Tibial nerve (tissue), 4 donors: ENCODE measurements around the gene CDH7. TPM values are rescaled to one million over a fixed set of nuclear protein-coding genes. Genes with fewer than 3 reads are reported as not detected.

Source experiments
- DNase-seq, 2 donors: peaks; one replicate each; pipeline ENCODE4 v3.0.0-alpha.2; 2019; ENCODE audit warnings: low spot score in 2 of 2
- H3K27ac ChIP-seq, 4 donors: fragments of 200-600 bp; sonication (generic) in 3 of 4; one replicate each; pipeline ENCODE4 v1.5.1; 2017 to 2019; ENCODE audit warnings: mild to moderate bottlenecking in 1 of 4
- H3K27me3 ChIP-seq, 2 donors: fragments of 200-600 bp; sonication (generic) in 1 of 2; one replicate each; pipeline versions ENCODE4 v1.5.1 to v1.6.0; 2017 to 2019
- H3K36me3 ChIP-seq, 3 donors: fragments of 200-600 bp; sonication (generic); one replicate each; pipeline ENCODE4 v1.5.1; 2018 to 2019
- H3K4me1 ChIP-seq, 4 donors: fragments of 200-600 bp; sonication (generic) in 3 of 4; one replicate each; pipeline ENCODE4 v1.5.1; 2017 to 2019
- H3K4me3 ChIP-seq, 4 donors: fragments of 200-600 bp; sonication (generic) in 3 of 4; one replicate each; pipeline ENCODE4 v1.5.1; 2017 to 2019; ENCODE audit warnings: mild to moderate bottlenecking in 1 of 4, moderate library complexity in 1 of 4
- H3K9me3 ChIP-seq, 4 donors: fragments of 200-600 bp; sonication (generic) in 3 of 4; one replicate each; pipeline ENCODE4 v1.5.1; 2017 to 2019
- EP300 ChIP-seq, 2 donors: sonication (generic); formaldehyde crosslinking; IDR thresholded peaks; one replicate each; pipeline ENCODE4 v1.6.1; 2017; ENCODE audit warnings: antibody characterized with exemption in 2 of 2, mild to moderate bottlenecking in 1 of 2
- POLR2A ChIP-seq, 2 donors: fragments of 450-650 bp; IDR thresholded peaks; one replicate each; pipeline ENCODE4 v1.6.1; 2017; ENCODE audit warnings: antibody characterized with exemption in 2 of 2, mild to moderate bottlenecking in 2 of 2, moderate library complexity in 2 of 2
- WGBS, 2 donors: methylation state at CpG; one replicate each; pipeline ENCODE4 v1.1.5; 2018; 5-methylcytosine and 5-hydroxymethylcytosine counted together
- total RNA-seq, 4 donors: library from RNA; depleted of rRNA; stranded (reverse); fragments of >200 nt; gene quantifications; one replicate each; pipeline ENCODE4 v1.1.0, GENCODE V29; 2016
- TF ChIP-seq, protein P1 (sequence below), 5 experiments: fragments of 200-600 bp in 3 of 5; fragments of 450-650 bp in 2 of 5; sonication (generic) in 3 of 5; IDR thresholded peaks; one replicate each; pipeline ENCODE4 v1.5.1; 2016 to 2019; ENCODE audit warnings: antibody characterized with exemption in 5 of 5, mild to moderate bottlenecking in 3 of 5, moderate library complexity in 2 of 5

The CDH7 gene
- total RNA-seq, 4 donors from 2014 or later, result 16.5 to 27.2 (median 22.5) TPM

DNA sequence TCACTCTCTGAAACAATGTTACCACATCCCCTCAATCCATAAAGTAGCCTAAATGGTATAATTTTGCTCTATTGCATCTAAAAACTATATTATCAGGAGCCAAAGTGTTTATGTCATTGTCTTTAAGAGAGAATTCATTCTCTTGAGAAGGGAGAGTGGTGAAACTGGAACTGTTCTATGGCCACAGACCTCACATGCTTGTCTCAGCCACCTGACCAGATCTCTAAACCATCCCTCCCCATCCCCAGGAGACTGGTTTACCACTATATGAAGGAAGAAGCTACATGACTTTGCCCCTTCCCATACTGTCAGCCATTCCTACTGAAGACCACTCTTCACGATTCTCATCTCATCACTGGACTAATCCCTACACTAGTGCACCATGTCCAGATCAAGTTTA lies 9.6 kb downstream of the CDH7 start:
- Histone ChIP-seq H3K4me3 (no peak overlapping the region), H3K27ac (no peak overlapping the region), H3K4me1 (no peaks in the 10 kb centered on the region), H3K36me3 (no peaks in the 10 kb centered on the region), H3K27me3 (no peaks in the 10 kb centered on the region), H3K9me3 (no peaks in the 10 kb centered on the region)
- TF ChIP-seq POLR2A (IDR thresholded peaks at IDR 0.05) (no peak), EP300 (IDR thresholded peaks at IDR 0.05) (no peak)
- TF ChIP-seq, protein P1, sequence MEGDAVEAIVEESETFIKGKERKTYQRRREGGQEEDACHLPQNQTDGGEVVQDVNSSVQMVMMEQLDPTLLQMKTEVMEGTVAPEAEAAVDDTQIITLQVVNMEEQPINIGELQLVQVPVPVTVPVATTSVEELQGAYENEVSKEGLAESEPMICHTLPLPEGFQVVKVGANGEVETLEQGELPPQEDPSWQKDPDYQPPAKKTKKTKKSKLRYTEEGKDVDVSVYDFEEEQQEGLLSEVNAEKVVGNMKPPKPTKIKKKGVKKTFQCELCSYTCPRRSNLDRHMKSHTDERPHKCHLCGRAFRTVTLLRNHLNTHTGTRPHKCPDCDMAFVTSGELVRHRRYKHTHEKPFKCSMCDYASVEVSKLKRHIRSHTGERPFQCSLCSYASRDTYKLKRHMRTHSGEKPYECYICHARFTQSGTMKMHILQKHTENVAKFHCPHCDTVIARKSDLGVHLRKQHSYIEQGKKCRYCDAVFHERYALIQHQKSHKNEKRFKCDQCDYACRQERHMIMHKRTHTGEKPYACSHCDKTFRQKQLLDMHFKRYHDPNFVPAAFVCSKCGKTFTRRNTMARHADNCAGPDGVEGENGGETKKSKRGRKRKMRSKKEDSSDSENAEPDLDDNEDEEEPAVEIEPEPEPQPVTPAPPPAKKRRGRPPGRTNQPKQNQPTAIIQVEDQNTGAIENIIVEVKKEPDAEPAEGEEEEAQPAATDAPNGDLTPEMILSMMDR (IDR thresholded peaks at IDR 0.05), result no peak
- 87 to 93% methylated on average over 1 of the region's 1 CpG for WGBS, 2 donors
- DNase-seq, result no peak

DNA sequence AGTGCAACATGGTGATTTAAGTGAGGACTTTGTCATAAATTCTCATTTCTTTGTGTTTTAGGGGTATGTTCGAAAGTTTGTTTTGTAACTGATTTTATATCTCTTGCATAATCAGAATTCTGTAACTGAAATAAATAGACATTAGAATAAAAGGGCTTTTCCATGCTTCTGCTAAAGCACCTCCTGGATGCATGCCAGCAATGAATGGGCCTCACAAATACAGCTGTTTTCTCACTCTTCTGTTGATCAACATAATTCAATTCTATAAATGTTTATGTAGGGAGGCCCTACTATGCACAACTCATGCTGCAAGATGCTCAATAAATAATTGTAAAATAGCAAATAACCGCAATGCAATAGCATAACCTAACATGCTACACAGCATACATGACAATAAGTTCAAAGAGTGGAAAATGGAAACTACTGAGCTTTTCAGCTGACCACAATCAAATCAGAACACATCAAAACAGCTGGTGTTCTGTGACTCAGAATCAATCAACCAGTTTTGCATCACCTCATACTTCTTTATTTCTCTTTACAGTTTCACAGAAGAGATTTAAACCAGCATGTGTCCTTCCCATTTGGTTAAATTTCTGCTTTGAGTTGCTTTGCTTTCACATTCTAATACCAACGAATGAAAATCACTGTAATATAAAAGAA lies 11.0 kb downstream of the CDH7 start:
- Histone ChIP-seq H3K27ac (no peak overlapping the region), H3K9me3 (no peaks in the 10 kb centered on the region), H3K27me3 (no peaks in the 10 kb centered on the region), H3K36me3 (no peaks in the 10 kb centered on the region), H3K4me3 (no peak overlapping the region), H3K4me1 (no peaks in the 10 kb centered on the region)
- DNase-seq, result no peak
- TF ChIP-seq, protein P1 (IDR thresholded peaks at IDR 0.05), result no peak
- TF ChIP-seq POLR2A (IDR thresholded peaks at IDR 0.05) (no peak), EP300 (IDR thresholded peaks at IDR 0.05) (no peak)
- WGBS, 2 donors, result 69% methylated on average over 3 of the region's 3 CpGs

GRCh38 chr18:65762556-65762955 lies 11.7 kb downstream of the CDH7 start:
- TF ChIP-seq POLR2A (IDR thresholded peaks at IDR 0.05) (no peak), EP300 (IDR thresholded peaks at IDR 0.05) (no peak)
- TF ChIP-seq, protein P1 (IDR thresholded peaks at IDR 0.05), result no peak
- no peaks in the 10 kb centered on the region for H3K9me3 ChIP-seq

GRCh38 chr18:65767406-65767805 lies 16.6 kb downstream of the CDH7 start:
- TF ChIP-seq, protein P1 (IDR thresholded peaks at IDR 0.05), result no peak
- TF ChIP-seq POLR2A (IDR thresholded peaks at IDR 0.05) (no peak), EP300 (IDR thresholded peaks at IDR 0.05) (no peak)
- 36 to 39% methylated on average over 2 of the region's 2 CpGs for WGBS, 2 donors

More at GRCh38 chr18:65762556-65762955, 11.7 kb downstream of the CDH7 start:
- Histone ChIP-seq H3K36me3 (no peaks in the 10 kb centered on the region), H3K27ac (no peak overlapping the region), H3K4me3 (no peak overlapping the region), H3K4me1 (no peaks in the 10 kb centered on the region), H3K27me3 (no peaks in the 10 kb centered on the region)
- 71 to 75% methylated on average over 2 of the region's 2 CpGs for WGBS, 2 donors
- DNase-seq, result no peak

GRCh38 chr18:65768120-65768778 lies 17.4 kb downstream of the CDH7 start:
- no peaks in the 10 kb centered on the region for H3K9me3 ChIP-seq
- WGBS, 2 donors, result 91 to 92% methylated on average over 15 of the region's 15 CpGs

More at GRCh38 chr18:65767406-65767805, 16.6 kb downstream of the CDH7 start:
- no peaks in the 10 kb centered on the region for H3K4me1 ChIP-seq
- no peak overlapping the region for H3K27ac ChIP-seq
- H3K27me3 ChIP-seq, result no peaks in the 10 kb centered on the region
- DNase-seq, result no peak
- H3K36me3 ChIP-seq, result no peaks in the 10 kb centered on the region
- H3K4me3 ChIP-seq, result no peak overlapping the region
- H3K9me3 ChIP-seq, result no peaks in the 10 kb centered on the region

More at GRCh38 chr18:65768120-65768778, 17.4 kb downstream of the CDH7 start:
- TF ChIP-seq, protein P1 (IDR thresholded peaks at IDR 0.05), result no peak
- TF ChIP-seq POLR2A (IDR thresholded peaks at IDR 0.05), result no peak
- no peak for TF ChIP-seq EP300 (IDR thresholded peaks at IDR 0.05)
- Histone ChIP-seq H3K27me3 (no peaks in the 10 kb centered on the region), H3K4me1 (no peaks in the 10 kb centered on the region), H3K4me3 (no peak overlapping the region), H3K36me3 (no peaks in the 10 kb centered on the region), H3K27ac (no peak overlapping the region)
- no peak for DNase-seq
